GM19035 (cell line): ENCODE data around the gene POLE.

Experiments used
- ATAC-seq: cut with Tn5 transposase; IDR thresholded peaks from one replicate; pipeline ENCODE4 v1.9.1; 2021; ENCODE audit not compliant: unreplicated experiment

Gene POLE

DNA sequence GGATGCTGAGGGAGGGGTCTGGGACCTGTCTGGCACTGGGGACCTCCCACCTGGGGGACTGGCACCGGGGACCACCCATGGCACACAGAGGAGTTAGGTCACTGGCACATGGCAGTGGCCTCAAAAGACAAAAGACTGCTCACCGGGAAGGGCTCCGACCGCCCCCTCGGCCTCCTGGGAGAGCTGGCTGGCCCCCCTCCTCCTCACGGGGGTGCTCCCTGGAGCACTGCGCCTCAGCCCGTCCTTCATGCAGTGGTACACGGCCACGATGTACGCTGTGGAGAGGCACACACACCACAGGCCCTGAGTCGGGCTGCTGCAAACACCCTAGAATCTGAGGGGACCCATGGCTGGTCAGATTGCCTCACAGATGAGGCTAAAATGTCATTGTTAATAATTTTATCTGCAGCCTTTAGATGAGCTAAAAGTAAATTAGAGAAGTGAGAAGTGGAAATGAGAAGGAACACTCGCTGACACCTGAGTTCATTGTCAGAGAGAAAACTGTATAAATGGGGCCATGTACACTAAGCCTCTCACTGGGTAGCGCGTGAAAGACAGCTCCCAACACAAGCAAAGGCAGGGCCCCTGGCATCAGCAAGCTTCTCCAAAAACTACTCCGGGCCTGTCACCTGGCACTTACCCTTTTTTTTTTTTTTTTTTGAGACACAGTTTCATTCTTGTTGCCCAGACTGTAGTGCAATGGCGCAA is 54.5 kb downstream of the POLE start:
- no peak for ATAC-seq

DNA sequence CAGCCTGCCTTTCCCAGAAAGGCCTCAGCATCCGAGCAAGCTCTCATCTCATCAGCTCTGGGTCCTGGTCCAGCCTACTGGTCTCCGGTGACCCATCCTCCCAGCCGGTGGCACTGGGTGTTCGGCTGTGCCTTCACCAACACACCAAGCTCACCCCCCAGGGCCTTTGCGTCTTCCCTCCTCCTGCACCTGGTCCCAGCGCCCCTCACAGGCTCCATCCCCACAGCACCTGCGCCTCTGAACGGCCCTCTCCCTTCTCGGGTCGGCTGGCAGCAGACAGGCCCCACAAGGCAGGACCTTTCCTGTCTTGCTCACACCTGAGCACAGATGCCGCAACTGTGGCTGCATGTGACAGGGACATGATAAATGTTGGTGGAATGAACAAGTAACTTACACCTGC is 55.5 kb downstream of the POLE start:
- ATAC-seq: no peak

DNA sequence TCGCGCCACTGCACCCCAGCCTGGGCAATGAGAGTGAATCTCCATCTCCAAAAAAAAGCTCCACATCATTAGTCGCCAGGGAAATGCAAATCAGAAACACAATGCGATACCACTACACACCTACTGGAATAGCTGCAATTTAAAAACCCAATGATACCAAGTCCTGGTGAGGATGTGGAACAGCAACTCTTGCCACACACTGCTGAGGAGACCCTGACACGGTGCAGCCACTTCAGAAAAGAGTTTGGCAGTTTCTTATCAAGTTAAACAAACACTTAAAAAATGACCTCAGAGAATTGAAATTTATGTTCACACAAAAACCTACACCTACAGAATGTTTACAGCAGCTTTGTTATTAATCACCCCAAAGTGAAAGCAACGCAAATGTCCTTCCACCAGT is 56.5 kb downstream of the POLE start:
- no peak for ATAC-seq

DNA sequence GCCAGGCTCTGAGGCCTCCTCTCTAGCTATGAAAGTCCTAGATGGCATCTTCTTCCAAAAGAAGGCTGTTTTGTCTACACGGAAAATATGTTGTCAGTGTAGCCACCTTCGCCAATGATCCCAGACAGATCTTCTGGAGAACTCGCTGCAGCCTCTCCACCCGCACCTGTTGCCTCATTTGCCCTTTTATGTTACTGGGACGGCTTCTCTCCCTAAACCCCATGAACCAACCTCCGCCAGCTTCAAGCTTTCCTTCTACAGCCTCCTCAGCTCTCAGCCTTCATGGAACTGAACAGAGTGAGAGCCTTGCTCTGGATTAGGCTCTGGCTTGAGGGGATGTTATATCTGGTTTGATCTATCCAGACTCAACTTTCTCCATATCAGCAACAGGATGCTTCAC is 57.8 kb downstream of the POLE start:
- no peak for ATAC-seq

DNA sequence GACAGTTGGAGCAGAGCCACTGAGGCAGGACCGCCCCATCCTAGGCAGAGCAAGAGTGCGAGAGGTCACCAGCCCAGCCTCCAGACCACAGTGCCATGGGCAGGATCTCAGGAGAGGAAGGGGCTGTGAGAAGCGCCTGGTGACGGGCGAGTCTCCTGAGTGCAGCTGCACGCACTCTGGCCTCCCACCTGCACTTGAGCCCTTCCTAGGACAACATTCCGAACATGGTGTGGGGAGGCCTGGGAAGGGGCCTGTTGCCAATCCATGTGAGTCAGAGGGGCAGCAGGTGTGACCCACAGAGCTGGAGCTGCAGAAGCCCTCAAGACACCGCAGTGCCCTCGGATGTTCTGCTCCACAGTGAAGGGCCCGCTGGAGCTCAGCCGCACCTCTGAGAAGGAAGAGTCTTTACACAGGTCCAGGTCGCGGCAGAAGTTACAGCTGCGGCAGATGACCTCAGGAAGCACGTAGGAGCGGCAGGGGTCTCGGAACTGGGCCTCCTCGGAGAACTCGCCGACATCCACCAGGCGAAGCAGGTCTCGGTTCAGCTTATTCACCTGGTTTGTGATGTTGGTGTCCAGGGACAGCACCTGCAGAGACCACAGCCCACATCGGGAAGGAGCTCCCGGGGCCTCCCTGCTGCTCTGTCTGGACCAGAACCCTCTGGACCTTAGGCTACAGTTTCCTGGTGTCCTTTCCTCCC is 61.3 kb downstream of the POLE start:
- no peak for ATAC-seq

DNA sequence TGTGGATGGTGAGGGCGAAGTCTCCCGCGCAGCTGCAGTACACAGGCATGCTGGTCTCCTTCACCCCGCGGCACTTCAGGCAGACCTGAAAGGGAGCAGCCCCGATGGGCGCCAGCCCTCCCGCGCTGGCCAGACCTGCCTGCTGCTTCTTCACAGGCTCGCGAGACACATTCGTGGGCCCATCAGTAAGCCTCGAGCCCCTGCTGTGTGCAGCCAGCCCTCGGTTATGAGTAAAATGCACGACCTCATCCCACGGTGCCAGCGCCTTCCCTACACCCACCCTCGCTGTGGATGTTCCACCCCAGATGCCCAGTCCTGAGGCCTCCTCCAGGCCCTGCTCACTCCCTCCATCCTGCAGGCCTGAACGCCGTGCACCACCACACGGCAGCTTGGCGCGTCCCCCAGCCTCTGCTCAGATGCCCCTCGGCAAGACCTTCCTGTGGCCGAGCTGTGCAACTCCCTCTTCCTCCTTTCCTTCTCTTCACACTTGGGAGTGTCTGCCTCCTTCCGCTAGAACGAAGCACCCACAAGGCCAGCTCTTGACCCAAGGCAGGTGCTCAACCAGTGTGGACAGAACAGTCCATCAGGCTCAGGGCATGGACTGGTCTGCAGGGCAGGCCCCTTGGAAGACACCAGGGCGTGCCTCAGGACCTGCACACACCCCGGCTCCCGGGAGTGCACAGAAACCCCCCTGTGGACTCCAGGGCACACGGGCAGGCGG is 62.1 kb downstream of the POLE start:
- no peak for ATAC-seq

DNA sequence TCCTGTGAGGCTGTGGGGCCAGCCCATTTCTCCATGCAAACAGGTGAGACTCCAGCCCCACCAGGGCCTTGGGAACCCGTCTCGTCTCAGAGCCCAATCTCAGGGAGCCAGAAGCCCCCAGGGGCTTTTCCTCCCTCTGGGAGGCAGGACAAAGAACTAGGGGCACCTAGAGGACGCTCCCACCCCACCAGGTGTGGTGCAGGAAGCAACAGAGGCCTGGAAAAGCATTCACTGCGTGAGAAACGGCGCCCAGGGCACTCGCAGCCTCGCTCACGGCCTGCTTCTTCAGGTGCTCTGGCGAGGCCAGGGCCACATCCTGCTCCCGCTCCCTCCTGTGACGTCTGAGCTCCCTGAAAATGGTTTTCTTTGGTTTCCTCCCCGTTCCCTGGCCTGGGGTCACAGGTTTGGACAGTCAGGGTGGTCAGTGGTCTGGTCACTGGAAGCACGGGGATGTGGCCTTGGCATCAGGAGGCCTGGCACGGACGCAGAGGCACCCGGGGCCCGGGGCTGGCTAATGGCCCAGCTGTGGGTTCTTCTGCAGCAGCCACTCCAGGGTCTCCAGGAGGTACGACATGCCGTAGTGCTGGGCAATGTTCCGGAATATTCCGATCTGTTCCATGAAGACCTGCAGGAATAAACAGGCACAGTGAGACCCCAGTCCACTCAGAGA is 62.8 kb downstream of the POLE start:
- ATAC-seq: no peak

DNA sequence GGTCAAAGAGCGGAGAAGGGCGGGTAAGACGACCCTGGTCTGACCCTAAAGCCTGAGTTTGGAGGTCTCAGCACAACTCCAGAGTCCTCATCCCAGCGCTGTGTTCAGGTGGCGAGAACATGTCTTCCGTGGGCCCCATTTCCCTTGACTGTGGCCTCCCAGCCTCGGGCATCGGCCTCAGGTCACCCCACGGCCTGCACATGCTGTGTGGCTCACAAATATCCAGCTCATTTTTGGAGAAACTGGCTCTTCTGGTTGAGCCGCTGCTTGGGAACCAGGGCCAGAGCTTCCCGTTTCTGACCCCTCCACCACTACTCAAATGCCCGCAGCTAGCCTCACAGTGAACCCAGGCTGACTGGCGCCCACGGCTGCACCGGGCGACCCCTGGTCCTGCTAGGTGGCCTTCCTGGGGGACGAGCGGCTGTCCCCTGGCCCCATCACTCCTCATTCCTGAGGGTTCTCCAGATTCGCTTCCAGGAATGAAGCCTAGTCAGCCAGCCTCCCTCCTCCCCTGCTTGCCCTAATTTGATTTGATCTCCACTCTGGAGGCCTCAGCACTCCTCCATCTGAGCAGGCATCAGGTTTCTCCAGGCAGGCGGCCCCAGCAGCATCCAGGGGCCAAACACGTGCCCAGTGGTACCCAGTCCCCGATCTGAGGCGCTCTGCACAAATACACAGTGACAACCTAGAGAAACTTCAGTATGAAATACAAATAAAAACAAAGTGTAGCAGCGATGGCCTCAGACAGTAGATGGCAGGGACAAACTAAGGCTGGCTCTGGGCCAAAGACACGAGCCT is 63.9 kb downstream of the POLE start:
- no peak for ATAC-seq

DNA sequence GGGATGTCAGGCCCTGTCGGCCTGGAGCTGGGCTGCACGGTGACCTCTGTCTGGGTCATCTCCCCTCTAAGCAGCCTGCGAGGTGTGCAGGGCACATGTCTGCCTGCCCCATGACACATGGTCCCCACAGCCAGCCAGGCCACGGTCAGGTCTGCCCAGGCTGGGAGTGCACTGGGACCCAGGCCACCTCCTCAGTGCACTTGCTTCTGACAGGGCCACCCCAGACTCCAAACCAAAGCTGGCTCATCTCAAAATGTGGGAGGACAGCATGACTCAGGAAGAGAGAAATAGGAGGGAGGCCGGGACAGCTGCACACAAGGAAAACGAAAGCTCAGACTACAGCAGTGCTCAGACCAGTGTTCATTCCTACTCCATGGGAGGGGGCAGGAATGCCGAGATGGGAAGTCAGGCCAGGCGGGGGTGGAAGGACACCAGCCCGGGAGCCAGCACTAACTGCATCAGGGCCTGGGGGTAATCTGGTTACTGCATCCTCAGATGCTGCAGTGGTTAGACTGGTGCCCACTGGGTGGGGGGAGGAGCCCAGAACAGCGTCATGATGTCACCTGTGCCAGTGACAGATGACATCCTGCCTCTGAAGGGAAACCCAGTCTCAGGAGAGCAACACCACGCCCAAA is 64.6 kb downstream of the POLE start:
- ATAC-seq: no peak

DNA sequence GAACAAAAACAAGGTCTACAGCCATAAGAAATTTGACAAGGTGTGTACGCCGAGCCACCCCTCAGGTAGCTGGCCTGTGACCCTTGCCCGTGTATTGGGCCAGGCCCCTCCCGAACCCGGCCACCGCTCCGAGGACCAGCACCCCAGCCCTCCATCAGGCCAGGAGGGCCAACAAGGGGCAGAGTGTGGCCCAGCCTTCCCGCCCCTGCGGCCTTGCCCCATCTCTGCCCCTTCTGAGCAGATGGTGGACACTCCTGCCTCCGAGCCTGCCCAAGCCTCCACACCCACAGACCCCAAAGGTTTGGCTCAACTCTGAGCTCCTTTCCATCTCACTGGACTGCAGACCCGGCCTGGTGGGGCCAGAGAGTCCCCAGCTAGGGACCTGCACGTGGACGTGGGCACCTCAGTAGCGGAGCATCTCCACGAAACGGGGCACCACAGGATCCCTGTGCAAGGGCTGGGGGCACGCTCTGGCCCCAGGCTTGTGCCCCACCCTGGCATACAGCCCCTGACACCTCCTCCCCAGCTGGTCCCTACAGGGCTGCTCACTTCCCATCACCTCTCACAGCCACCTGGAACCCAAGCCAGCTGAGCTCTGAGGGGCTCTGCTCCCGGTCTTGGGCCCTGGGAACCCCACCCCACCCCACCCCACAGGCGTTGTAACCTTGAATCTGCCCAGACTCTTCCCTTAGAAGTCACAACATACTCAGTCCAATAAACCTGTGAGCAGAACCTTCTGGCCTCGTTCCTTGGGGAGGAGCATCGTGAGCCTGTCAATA is 65.3 kb downstream of the POLE start:
- no peak for ATAC-seq

DNA sequence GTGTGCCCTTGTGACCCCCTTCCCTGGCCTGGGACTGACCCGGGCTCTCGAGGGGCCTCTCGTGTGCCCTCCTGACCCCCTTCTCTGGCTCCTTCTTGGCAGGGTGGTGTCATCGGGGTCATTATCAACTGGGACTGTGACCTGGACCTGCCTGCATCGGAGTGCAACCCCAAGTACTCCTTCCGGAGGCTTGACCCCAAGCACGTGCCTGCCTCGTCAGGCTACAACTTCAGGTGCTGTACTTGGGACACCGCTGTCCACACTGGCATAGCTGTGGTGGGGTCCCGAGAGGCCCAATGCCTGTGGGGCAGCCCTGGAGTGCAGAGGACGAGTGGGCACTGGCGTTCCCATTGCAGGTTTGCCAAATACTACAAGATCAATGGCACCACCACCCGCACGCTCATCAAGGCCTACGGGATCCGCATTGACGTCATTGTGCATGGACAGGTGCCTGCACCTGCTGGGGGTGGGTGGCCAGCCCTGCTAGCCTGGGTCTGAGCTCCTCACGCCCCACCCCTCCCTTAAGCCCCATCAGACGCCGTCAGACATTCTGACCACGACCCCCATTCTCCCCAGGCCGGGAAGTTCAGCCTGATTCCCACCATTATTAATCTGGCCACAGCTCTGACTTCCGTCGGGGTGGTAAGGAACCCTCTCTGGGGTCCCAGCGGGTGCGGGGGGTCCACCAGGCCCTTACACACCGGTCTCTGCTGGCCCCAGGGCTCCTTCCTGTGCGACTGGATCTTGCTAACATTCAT is 66.1 kb downstream of the POLE start:
- ATAC-seq: no peak

DNA sequence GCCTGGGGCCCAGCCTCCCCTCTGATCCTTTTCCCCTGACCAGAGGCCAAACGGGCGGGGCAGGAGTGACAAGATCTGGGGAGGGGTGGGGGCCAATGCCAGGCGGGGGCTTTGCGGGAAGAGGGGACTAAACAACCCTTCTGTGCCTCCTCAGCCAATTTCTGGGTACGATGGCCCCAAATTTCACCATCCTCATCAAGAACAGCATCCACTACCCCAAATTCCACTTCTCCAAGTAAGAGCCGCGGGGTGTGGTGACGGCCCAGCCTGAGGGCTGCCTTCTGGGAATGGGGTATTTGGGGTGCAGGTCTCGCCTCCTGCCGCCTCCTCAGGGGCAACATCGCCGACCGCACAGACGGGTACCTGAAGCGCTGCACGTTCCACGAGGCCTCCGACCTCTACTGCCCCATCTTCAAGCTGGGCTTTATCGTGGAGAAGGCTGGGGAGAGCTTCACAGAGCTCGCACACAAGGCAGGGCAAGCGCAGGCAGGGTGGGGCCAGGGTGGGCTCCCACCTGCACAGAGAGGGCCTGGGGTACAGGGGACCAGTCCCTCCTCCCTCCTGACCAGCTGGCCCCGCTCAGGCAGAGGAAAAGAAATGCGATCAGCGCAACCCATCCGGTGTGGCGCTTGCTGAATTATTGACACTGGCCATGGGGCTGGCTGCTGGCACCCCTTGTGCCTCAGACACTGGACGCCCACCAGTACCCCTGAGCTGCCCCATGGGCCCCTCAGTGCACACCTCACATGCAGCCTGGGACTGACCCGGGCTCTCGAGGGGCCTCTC is 66.8 kb downstream of the POLE start:
- ATAC-seq: no peak

DNA sequence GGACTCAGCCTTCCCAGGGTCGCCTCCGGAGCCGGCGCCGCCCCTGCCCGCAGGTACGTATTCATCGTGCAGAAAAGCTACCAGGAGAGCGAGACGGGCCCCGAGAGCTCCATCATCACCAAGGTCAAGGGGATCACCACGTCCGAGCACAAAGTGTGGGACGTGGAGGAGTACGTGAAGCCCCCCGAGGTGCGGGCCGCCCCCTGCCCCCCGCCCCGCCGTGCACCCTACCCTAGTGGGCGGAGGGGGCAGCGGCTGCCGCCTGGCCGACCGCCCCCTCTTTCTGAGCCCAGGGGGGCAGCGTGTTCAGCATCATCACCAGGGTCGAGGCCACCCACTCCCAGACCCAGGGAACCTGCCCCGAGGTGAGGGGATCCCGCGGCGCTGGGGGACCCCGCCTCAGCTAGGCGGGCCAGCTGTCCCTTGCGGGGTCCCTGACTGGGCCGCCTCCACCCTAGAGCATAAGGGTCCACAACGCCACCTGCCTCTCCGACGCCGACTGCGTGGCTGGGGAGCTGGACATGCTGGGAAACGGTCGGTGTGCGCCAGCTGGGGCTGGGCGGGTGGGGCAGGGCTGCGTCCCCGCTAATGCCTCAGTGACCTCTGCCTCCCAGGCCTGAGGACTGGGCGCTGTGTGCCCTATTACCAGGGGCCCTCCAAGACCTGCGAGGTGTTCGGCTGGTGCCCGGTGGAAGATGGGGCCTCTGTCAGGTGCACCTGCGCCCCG is 67.6 kb downstream of the POLE start:
- ATAC-seq: no peak

DNA sequence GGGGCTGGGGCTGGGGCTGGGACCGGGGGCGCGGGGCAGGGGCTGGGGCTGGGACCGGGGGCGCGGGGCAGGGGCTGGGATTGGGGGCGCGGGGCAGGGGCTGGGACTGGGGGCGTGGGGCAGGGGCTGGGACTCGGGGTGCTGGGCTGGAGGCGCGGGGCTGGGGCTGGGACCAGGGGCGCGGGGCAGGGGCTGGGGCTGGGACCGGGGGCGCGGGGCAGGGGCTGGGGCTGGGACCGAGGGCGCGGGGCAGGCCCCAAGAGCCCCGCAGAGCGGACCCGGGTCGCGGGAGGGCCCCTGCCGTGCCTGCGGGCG is 68.1 kb downstream of the POLE start:
- ATAC-seq: no peak

DNA sequence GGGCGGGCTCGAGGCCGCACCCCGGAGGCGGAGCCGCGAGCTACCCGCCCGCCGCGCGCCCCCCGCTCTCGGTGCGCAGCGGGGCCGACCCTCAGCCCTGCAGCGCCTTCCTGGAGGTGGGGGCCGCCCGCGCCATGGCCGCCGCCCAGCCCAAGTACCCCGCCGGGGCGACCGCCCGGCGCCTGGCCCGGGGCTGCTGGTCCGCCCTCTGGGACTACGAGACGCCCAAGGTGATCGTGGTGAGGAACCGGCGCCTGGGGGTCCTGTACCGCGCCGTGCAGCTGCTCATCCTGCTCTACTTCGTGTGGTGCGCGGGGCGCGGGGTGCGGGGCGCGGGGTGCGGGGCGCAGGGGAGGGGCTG is 68.5 kb downstream of the POLE start, which contains the start of gene P2RX2:
P2RX2 (plus strand) TSS at position 94 of the 361 bp plus-strand sequence; CDS start at position 135, 41 bp downstream.
- no peak for ATAC-seq

DNA sequence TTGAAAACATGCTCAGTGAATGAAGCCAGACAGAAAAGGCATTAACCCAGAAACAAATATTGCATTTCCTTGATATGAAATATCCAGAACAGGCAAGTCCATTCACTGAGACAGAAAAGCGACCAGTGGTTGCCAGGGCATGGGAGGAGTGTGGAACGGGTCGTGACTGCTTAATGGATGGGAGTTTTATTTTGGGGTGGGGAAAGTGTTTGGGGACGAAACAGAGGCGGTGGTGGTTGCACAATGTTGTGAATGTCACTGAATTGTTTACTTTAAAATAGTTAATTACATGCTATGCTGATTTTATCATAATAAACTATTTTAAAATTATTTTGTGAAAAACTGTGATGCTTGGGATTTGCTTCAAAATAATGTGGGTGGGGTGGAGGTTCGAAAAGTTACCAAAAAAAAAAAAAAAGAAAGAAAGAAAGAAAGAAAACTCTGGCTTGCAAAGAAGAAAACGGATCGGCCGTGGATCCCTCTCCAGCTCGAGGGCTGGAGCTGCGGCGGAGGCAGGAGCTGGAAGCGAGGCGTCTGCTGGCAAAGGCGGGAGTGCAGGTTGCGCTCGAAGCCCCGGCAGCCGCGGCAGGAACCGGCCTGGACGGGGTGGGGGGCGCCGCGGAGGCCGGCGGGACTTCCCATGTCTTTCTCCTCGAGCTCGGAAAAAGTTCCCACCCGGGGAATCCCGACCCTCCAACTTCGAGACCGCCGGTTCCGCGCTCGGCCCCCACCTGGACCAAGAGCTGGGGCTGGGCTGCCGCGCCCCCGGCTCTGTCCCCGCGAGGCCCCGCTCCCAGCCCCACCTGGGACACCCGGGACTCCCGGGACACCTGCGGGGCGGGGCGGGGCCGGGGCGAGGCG is 69.1 kb downstream of the POLE start:
- no peak for ATAC-seq
